ENCODE data around the gene CELA2A.

DNA sequence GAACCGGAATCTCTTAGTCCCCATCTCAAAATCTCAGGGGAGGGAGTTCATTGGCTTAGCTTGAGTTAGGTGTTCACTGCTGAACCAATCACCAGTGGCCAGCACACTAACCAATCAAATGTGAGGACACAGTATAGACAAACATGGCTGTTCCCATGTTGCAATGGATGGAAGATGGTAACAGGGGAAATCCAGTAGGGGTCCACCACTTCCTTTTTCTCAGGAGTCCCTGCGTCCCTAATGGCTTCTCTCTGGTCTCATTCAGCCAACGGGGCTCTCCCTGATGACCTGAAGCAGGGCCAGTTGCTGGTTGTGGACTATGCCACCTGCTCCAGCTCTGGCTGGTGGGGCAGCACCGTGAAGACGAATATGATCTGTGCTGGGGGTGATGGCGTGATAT is 29.1 kb downstream of the CELA2A start:
- TF ChIP-seq CTCF (IDR thresholded peaks at IDR 0.05; ENCODE audit: extremely low read depth in 1 of 2, insufficient read depth in 1 of 2, low read depth in 1 of 2, low read length in 2 of 2): no peak
- TF ChIP-seq EZH2 (IDR thresholded peaks at IDR 0.05; ENCODE audit: borderline replicate concordance, low read depth, low read length, severe bottlenecking): no peak
- TF ChIP-seq POLR2AphosphoS5 (IDR thresholded peaks at IDR 0.05; ENCODE audit: insufficient read depth, low read depth, low read length): no peak
- TF ChIP-seq POLR2A (IDR thresholded peaks at IDR 0.05; ENCODE audit: low read depth, low read length): no peak
- TF ChIP-seq MAX (IDR thresholded peaks at IDR 0.05; ENCODE audit: insufficient read depth, insufficient read length): no peak
- no peak for TF ChIP-seq GATA2 (IDR thresholded peaks at IDR 0.05; ENCODE audit: insufficient read depth, insufficient read length, low read depth, low read length)
- no peak for TF ChIP-seq MYC (IDR thresholded peaks at IDR 0.05; ENCODE audit: low read depth, low read length)

Measured in endothelial cell of umbilical vein (primary cell).